Measurements from ENCODE around the gene STK32B. TPM values are rescaled to one million over a fixed set of nuclear protein-coding genes. Genes with fewer than 3 reads are reported as not detected.

The STK32B gene
- total and polyA plus RNA-seq, 2 of the 8 experiments (the other 6 are each of a cell fraction or from before 2014, with no cell fraction given), result 2.3 to 2.5 TPM

- Histone ChIP-seq H3K36me3 (ENCODE audit: control insufficient read depth in 2 of 4, insufficient read depth in 4 of 4, low read length in 3 of 4) (no peaks in the 10 kb centered on the region), H3K23ac (ENCODE audit: insufficient read length) (no peak overlapping the region), H3K9ac (replicated peaks in 1 of 4; ENCODE audit: extremely low read depth in 1 of 4, low read depth in 3 of 4, low read length in 3 of 4) (no peak overlapping the region), H3K79me2 (ENCODE audit: control insufficient read depth in 1 of 2, insufficient read depth in 2 of 2, low read length in 2 of 2) (no peaks in the 10 kb centered on the region; a peak in 1 of 4 replicates), H4K91ac (replicated peaks; ENCODE audit: insufficient read length, low read length) (no peak overlapping the region), H2BK12ac (ENCODE audit: low read depth, low read length) (no peak overlapping the region), H2AK5ac (ENCODE audit: low read depth, low read length) (no peak overlapping the region), H3K14ac (ENCODE audit: insufficient read length) (no peak overlapping the region), H4K8ac (ENCODE audit: extremely low read depth, insufficient read depth, low read length) (no peak overlapping the region; the same call in 1 of the 2 replicates), H3K18ac (ENCODE audit: extremely low read depth, low read length) (no peak overlapping the region), H3K4ac (replicated peaks; ENCODE audit: insufficient read length, low read depth, low read length) (no peak overlapping the region), H2AFZ (ENCODE audit: low read length) (no peak overlapping the region), H3K27ac (ENCODE audit: low read depth, low read length) (no peak overlapping the region), H2BK120ac (replicated peaks; ENCODE audit: low read depth, low read length) (no peak overlapping the region), H3K79me1 (ENCODE audit: low read depth, low read length) (no peaks in the 10 kb centered on the region), H3K4me2 (ENCODE audit: insufficient read depth in 1 of 2, low read depth in 2 of 2, low read length in 2 of 2) (no peak overlapping the region), H3K23me2 (ENCODE audit: low read depth, low read length) (peaks cover 4% of the 10 kb centered on the region; the same call in 1 of the 2 replicates), H4K20me1 (replicated peaks in 1 of 2; ENCODE audit: control insufficient read depth in 1 of 2, insufficient read depth in 2 of 2, low read length in 2 of 2) (no peaks in the 10 kb centered on the region), H2BK15ac (ENCODE audit: low read length) (no peak overlapping the region), H3K9me3 (ENCODE audit: insufficient read depth in 2 of 2, low read depth in 1 of 2, low read length in 1 of 2) (no peaks in the 10 kb centered on the region), H3K56ac (replicated peaks; ENCODE audit: insufficient read length, low read depth, low read length) (no peak overlapping the region), H3K27me3 (replicated peaks in 1 of 4; ENCODE audit: control insufficient read depth in 3 of 4, extremely low read depth in 1 of 4, insufficient read depth in 3 of 4, low read length in 3 of 4) (no peaks in the 10 kb centered on the region), H3K4me3 (ENCODE audit: extremely low read depth in 1 of 4, insufficient read depth in 2 of 4, low read depth in 3 of 4, low read length in 4 of 4) (no peak overlapping the region), H4K5ac (ENCODE audit: insufficient read length, low read depth, low read length) (no peak overlapping the region), H2BK20ac (ENCODE audit: low read length) (no peak overlapping the region), H2BK5ac (ENCODE audit: low read depth, low read length) (no peak overlapping the region), H3K4me1 (replicated peaks in 1 of 4; ENCODE audit: control insufficient read depth in 3 of 4, insufficient read depth in 4 of 4, low read length in 3 of 4) (no peaks in the 10 kb centered on the region)
- no peak for DNase-seq (ENCODE audit: low read depth in 1 of 2, low spot score in 2 of 2)
- ChIA-PET CTCF (ENCODE audit: partially characterized antibody) (interaction anchor here (0.9 to 10.5 kb wide), 25 partner anchors 11 to 465 kb away, joined by 3 to 92 read pairs (median 4); partner anchors contain the start of gene STK32B), POLR2A (ENCODE audit: partially characterized antibody) (interaction anchor here (0.9 kb wide), 2 partner anchors 11 to 15 kb away, joined by 3 read pairs; no protein-coding TSS in a partner anchor)
- FAIRE-seq, result no peak
- WGBS, 2 experiments (ENCODE audit: extremely low coverage in 1 of 2, insufficient coverage in 1 of 2, insufficient read length in 1 of 2, insufficient replicate concordance in 2 of 2, low coverage in 1 of 2, low lambda C conversion rate in 2 of 2, missing lambda C conversion rate in 1 of 2), result 85% methylated on average over 3 of the region's 3 CpGs; no CpG with 5 or more reads in 1 of the 2 experiments
- TF ChIP-seq RAD21 (IDR thresholded peaks at IDR 0.05 in 1 of 2, conservative IDR thresholded peaks at IDR 0.05 in 1 of 2; ENCODE audit: low read depth in 2 of 2, low read length in 2 of 2), result no peak
Measured at GRCh38 chr4:5459236-5459635, 408.0 kb downstream of the STK32B start.

Data from H1 (cell line).